ENCODE results near the gene OSBPL3. TPM values are rescaled to one million over a fixed set of nuclear protein-coding genes. Genes with fewer than 3 reads are reported as not detected.

Gene OSBPL3
- polyA plus RNA-seq, 3 donors: 2.6 to 9.2 (median 3.7) TPM

- Mint-ChIP-seq H3K4me3 (no peak overlapping the region), H3K27me3 (ENCODE audit: low read depth in 3 of 3) (no peaks in the 10 kb centered on the region), H3K4me1 (peaks cover 1% of the 10 kb centered on the region), H3K27ac (no peak overlapping the region), H3K36me3 (peaks cover 5 to 19% of the 10 kb centered on the region in 2 donors), H3K9me3 (no peaks in the 10 kb centered on the region)
- no peak for DNase-seq
- Histone ChIP-seq H3K27ac (ENCODE audit: low read depth in 1 of 2, low read length in 2 of 2) (no peak overlapping the region), H3K4me3 (replicated peaks in 1 of 3; ENCODE audit: low read depth in 2 of 3, low read length in 3 of 3) (no peak overlapping the region), H3K36me3 (replicated peaks in 1 of 2; ENCODE audit: control insufficient read depth in 1 of 2, insufficient read depth in 2 of 2, low read length in 2 of 2) (no peaks in the 10 kb centered on the region), H3K9ac (ENCODE audit: insufficient read depth, low read length, poor library complexity, severe bottlenecking) (no peak overlapping the region), H3K4me1 (ENCODE audit: control insufficient read depth in 1 of 2, insufficient read depth in 2 of 2, low read length in 2 of 2) (no peaks in the 10 kb centered on the region), H3K27me3 (ENCODE audit: control insufficient read depth in 2 of 2, insufficient read depth in 2 of 2, low read length in 2 of 2) (no peaks in the 10 kb centered on the region), H2AFZ (ENCODE audit: insufficient read depth, low read depth, low read length, poor library complexity, severe bottlenecking) (no peak overlapping the region), H3K79me2 (ENCODE audit: insufficient read depth, low read length) (no peaks in the 10 kb centered on the region), H3K9me3 (replicated peaks in 1 of 2; ENCODE audit: control insufficient read depth in 1 of 2, insufficient read depth in 1 of 2, low read length in 2 of 2) (no peaks in the 10 kb centered on the region), H3K4me2 (replicated peaks; ENCODE audit: extremely low read depth, low read length, poor library complexity, severe bottlenecking) (no peak overlapping the region), H4K20me1 (ENCODE audit: insufficient read depth, low read length) (no peaks in the 10 kb centered on the region)
- intact Hi-C loops (cut with micrococcal nuclease): no loop called here
- no CpG with 5 or more reads among the region's 2 CpGs for WGBS (ENCODE audit: insufficient coverage)
- no peak for TF ChIP-seq CTCF (IDR thresholded peaks at IDR 0.05)
These were observed 94.7 kb downstream of the OSBPL3 start for GRCh38 chr7:24885305-24885704.

GRCh38 chr7:24884401-24884800 lies 95.6 kb downstream of the OSBPL3 start:
- H3K9me3 Mint-ChIP-seq: no peaks in the 10 kb centered on the region
- Histone ChIP-seq H3K79me2 (ENCODE audit: insufficient read depth, low read length) (no peaks in the 10 kb centered on the region), H3K27ac (ENCODE audit: low read depth in 1 of 2, low read length in 2 of 2) (no peak overlapping the region), H3K36me3 (replicated peaks in 1 of 2; ENCODE audit: control insufficient read depth in 1 of 2, insufficient read depth in 2 of 2, low read length in 2 of 2) (no peaks in the 10 kb centered on the region), H3K9ac (ENCODE audit: insufficient read depth, low read length, poor library complexity, severe bottlenecking) (no peak overlapping the region), H3K4me1 (ENCODE audit: control insufficient read depth in 1 of 2, insufficient read depth in 2 of 2, low read length in 2 of 2) (no peaks in the 10 kb centered on the region), H2AFZ (ENCODE audit: insufficient read depth, low read depth, low read length, poor library complexity, severe bottlenecking) (no peak overlapping the region), H3K27me3 (ENCODE audit: control insufficient read depth in 2 of 2, insufficient read depth in 2 of 2, low read length in 2 of 2) (no peaks in the 10 kb centered on the region), H3K9me3 (replicated peaks in 1 of 2; ENCODE audit: control insufficient read depth in 1 of 2, insufficient read depth in 1 of 2, low read length in 2 of 2) (no peaks in the 10 kb centered on the region), H3K4me3 (replicated peaks in 1 of 3; ENCODE audit: low read depth in 2 of 3, low read length in 3 of 3) (no peak overlapping the region), H3K4me2 (replicated peaks; ENCODE audit: extremely low read depth, low read length, poor library complexity, severe bottlenecking) (no peak overlapping the region), H4K20me1 (ENCODE audit: insufficient read depth, low read length) (no peaks in the 10 kb centered on the region)
- no peaks in the 10 kb centered on the region for H3K27me3 Mint-ChIP-seq (ENCODE audit: low read depth in 3 of 3)
- TF ChIP-seq CTCF (IDR thresholded peaks at IDR 0.05): no peak
- H3K4me3 Mint-ChIP-seq: no peak overlapping the region
- peaks cover 1% of the 10 kb centered on the region for H3K4me1 Mint-ChIP-seq
- no peak for DNase-seq
- WGBS (ENCODE audit: insufficient coverage): 67% methylated on average over 1 of the region's 6 CpGs
- peaks cover 2 to 14% of the 10 kb centered on the region in 2 donors for H3K36me3 Mint-ChIP-seq
- intact Hi-C loops (cut with micrococcal nuclease): no loop called here
- no peak overlapping the region for H3K27ac Mint-ChIP-seq
